Neural cell (in vitro differentiated cells): ENCODE data around the gene IFITM2. TPM values are rescaled to one million over a fixed set of nuclear protein-coding genes. Genes with fewer than 3 reads are reported as not detected.
"Not testable (repeated sequence)": the region's sequence is repeated elsewhere in the genome, so short reads cannot be mapped to it uniquely, and the experiment has no call there.

Experiments
- H2AFZ ChIP-seq: fragments of 200-600, 300-800 bp; sonication (generic), shearing (Covaris generic); 2 replicates; pipeline ENCODE4 v1.6.0; 2014; ENCODE audit warnings: low read depth, mild to moderate bottlenecking, antibody characterized with exemption, low read length, moderate library complexity
- H3F3A ChIP-seq: fragments of 200-600 bp; shearing (Covaris generic); 2 replicates; pipeline ENCODE4 v1.6.1; 2016; ENCODE audit warnings: mild to moderate bottlenecking, moderate library complexity, mixed read lengths, antibody characterized with exemption, low read length; ENCODE audit not compliant: insufficient read depth, poor library complexity, severe bottlenecking
- H3K27ac ChIP-seq: fragments of 200-600, 300-800 bp; sonication (generic), shearing (Covaris generic); 2 replicates; pipeline ENCODE4 v1.5.1; 2014; ENCODE audit warnings: mild to moderate bottlenecking, low read length, moderate library complexity
- H3K27me3 ChIP-seq: fragments of 300-800, 200-600 bp; sonication (generic), shearing (Covaris generic); 2 replicates; pipeline ENCODE4 v1.6.0; 2014; ENCODE audit warnings: mild to moderate bottlenecking, low read depth, low read length, moderate library complexity; ENCODE audit not compliant: insufficient read depth
- H3K36me3 ChIP-seq: fragments of 300-800, 200-600 bp; sonication (generic), shearing (Covaris generic); 2 replicates; pipeline ENCODE4 v1.5.1; 2014; ENCODE audit warnings: mild to moderate bottlenecking, antibody characterized with exemption, low read length, moderate library complexity; ENCODE audit not compliant: insufficient read depth
- H3K4me2 ChIP-seq: fragments of 300-800, 200-600 bp; sonication (generic), shearing (Covaris generic); 2 replicates; pipeline ENCODE4 v1.6.0; 2014; ENCODE audit warnings: mild to moderate bottlenecking, low read length
- H3K4me3 ChIP-seq: fragments of 300-800, 200-600 bp; sonication (generic), shearing (Covaris generic); 2 replicates; pipeline ENCODE4 v1.5.1; 2014; ENCODE audit warnings: mild to moderate bottlenecking, low read length, moderate library complexity
- H3K79me2 ChIP-seq: fragments of 200-600 bp; shearing (Covaris generic); replicated peaks from 2 replicates; pipeline ENCODE4 v1.6.0; 2014; ENCODE audit warnings: mild to moderate bottlenecking, low read length, moderate library complexity; ENCODE audit not compliant: insufficient read depth
- H3K9ac ChIP-seq: fragments of 300-800, 200-600 bp; sonication (generic), shearing (Covaris generic); 2 replicates; pipeline ENCODE4 v1.6.1; 2016; ENCODE audit warnings: mild to moderate bottlenecking, low read length, mixed read lengths
- H3K9me2 ChIP-seq: fragments of 200-600 bp; shearing (Covaris generic); 2 replicates; pipeline ENCODE4 v1.6.1; 2016; ENCODE audit warnings: mild to moderate bottlenecking, low read length, mixed read lengths; ENCODE audit not compliant: insufficient read depth
- H3K9me3 ChIP-seq: fragments of 200-600, 300-800 bp; sonication (generic), shearing (Covaris generic); 2 replicates; pipeline ENCODE4 v1.6.1; 2016; ENCODE audit warnings: mild to moderate bottlenecking, mixed run types, low read length, moderate library complexity, mixed read lengths
- H4K20me1 ChIP-seq: fragments of 200-600 bp; shearing (Covaris generic); 2 replicates; pipeline ENCODE4 v1.6.1; 2016; ENCODE audit warnings: mild to moderate bottlenecking, mixed run types; ENCODE audit not compliant: insufficient read depth
- EP300 ChIP-seq: fragments of 450-650 bp; conservative IDR thresholded peaks from 2 replicates; pipeline ENCODE4 v1.6.1; 2014; ENCODE audit warnings: antibody characterized with exemption, mild to moderate bottlenecking, moderate library complexity; ENCODE audit not compliant: poor library complexity, severe bottlenecking
- EZH2 ChIP-seq: fragments of 200-600, 300-800 bp; shearing (Covaris generic), sonication (generic); IDR thresholded peaks from 2 replicates; pipeline ENCODE4 v1.6.1; 2014; ENCODE audit warnings: antibody characterized with exemption, low read length, borderline replicate concordance, mild to moderate bottlenecking; ENCODE audit not compliant: insufficient read depth, poor library complexity, severe bottlenecking
- MXI1 ChIP-seq: fragments of 450-650 bp; conservative IDR thresholded peaks from 2 replicates; pipeline ENCODE4 v1.6.1; 2014; ENCODE audit warnings: antibody characterized with exemption, mild to moderate bottlenecking; ENCODE audit not compliant: poor library complexity, severe bottlenecking
- POLR2AphosphoS5 ChIP-seq: IDR thresholded peaks from 2 replicates; pipeline ENCODE4 v1.6.1; 2012
- RAD21 ChIP-seq: fragments of 450-650 bp; conservative IDR thresholded peaks from 2 replicates; pipeline ENCODE4 v1.6.1; 2014; ENCODE audit warnings: antibody characterized with exemption, mild to moderate bottlenecking, moderate library complexity
- SMC3 ChIP-seq: fragments of 450-650 bp; conservative IDR thresholded peaks from 2 replicates; pipeline ENCODE4 v1.6.1; 2014; ENCODE audit warnings: antibody characterized with exemption, mild to moderate bottlenecking, moderate library complexity; ENCODE audit not compliant: poor library complexity
- TAF1 ChIP-seq: IDR thresholded peaks from 2 replicates; pipeline ENCODE4 v1.6.1; 2012; ENCODE audit warnings: low read depth
- polyA plus RNA-seq: library from polyadenylated mRNA; depleted of rRNA; stranded (reverse); fragments of >200 nt; gene quantifications from 2 replicates; pipeline ENCODE4 v1.2.3, GENCODE V29; 2014
- TF ChIP-seq, protein P1 (sequence below): fragments of 450-650 bp; IDR thresholded peaks from 2 replicates; pipeline ENCODE4 v1.5.1; 2014; ENCODE audit warnings: antibody characterized with exemption, mild to moderate bottlenecking, moderate library complexity; ENCODE audit not compliant: poor library complexity, severe bottlenecking
- TF ChIP-seq, protein P2 (sequence below): IDR thresholded peaks from 2 replicates; pipeline ENCODE4 v1.6.1; 2012; ENCODE audit warnings: borderline replicate concordance

The IFITM2 gene
- polyA plus RNA-seq, 1 donor from 2014 or later, result not detected

DNA sequence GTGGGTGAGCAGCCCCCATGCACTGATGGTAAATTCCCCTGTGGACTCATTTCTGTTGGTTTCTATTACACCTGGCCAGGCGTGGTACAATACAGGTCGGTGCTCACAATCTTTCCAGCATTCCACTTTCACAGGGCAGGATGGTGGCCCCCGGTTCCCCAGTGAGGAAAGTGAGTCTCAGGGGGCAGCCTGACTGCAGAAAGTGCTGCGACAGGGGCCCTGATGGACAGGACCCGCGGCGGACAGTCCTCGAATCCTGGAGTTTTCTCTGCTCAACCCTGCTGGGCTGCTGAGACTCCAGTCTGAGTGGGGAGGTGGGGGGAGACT, 21.8 kb upstream of the IFITM2 start:
- Histone ChIP-seq H3K27ac (no peak overlapping the region), H3K4me3 (no peak overlapping the region), H3K9me2 (no peaks in the 10 kb centered on the region), H3K9ac (no peak overlapping the region), H3K79me2 (no peaks in the 10 kb centered on the region), H3F3A (no peaks in the 10 kb centered on the region), H2AFZ (no peak overlapping the region), H3K4me2 (no peak overlapping the region), H4K20me1 (no peaks in the 10 kb centered on the region), H3K9me3 (no peaks in the 10 kb centered on the region), H3K36me3 (no peaks in the 10 kb centered on the region), H3K27me3 (peaks cover 19% of the 10 kb centered on the region)
- TF ChIP-seq EP300, result no peak
- TF ChIP-seq SMC3, result no peak
- TF ChIP-seq, protein P1, sequence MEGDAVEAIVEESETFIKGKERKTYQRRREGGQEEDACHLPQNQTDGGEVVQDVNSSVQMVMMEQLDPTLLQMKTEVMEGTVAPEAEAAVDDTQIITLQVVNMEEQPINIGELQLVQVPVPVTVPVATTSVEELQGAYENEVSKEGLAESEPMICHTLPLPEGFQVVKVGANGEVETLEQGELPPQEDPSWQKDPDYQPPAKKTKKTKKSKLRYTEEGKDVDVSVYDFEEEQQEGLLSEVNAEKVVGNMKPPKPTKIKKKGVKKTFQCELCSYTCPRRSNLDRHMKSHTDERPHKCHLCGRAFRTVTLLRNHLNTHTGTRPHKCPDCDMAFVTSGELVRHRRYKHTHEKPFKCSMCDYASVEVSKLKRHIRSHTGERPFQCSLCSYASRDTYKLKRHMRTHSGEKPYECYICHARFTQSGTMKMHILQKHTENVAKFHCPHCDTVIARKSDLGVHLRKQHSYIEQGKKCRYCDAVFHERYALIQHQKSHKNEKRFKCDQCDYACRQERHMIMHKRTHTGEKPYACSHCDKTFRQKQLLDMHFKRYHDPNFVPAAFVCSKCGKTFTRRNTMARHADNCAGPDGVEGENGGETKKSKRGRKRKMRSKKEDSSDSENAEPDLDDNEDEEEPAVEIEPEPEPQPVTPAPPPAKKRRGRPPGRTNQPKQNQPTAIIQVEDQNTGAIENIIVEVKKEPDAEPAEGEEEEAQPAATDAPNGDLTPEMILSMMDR, result no peak
- no peak for TF ChIP-seq MXI1
- TF ChIP-seq RAD21, result no peak
- no peak for TF ChIP-seq TAF1
- TF ChIP-seq EZH2, result no peak
- TF ChIP-seq POLR2AphosphoS5, result no peak
- TF ChIP-seq, protein P2, sequence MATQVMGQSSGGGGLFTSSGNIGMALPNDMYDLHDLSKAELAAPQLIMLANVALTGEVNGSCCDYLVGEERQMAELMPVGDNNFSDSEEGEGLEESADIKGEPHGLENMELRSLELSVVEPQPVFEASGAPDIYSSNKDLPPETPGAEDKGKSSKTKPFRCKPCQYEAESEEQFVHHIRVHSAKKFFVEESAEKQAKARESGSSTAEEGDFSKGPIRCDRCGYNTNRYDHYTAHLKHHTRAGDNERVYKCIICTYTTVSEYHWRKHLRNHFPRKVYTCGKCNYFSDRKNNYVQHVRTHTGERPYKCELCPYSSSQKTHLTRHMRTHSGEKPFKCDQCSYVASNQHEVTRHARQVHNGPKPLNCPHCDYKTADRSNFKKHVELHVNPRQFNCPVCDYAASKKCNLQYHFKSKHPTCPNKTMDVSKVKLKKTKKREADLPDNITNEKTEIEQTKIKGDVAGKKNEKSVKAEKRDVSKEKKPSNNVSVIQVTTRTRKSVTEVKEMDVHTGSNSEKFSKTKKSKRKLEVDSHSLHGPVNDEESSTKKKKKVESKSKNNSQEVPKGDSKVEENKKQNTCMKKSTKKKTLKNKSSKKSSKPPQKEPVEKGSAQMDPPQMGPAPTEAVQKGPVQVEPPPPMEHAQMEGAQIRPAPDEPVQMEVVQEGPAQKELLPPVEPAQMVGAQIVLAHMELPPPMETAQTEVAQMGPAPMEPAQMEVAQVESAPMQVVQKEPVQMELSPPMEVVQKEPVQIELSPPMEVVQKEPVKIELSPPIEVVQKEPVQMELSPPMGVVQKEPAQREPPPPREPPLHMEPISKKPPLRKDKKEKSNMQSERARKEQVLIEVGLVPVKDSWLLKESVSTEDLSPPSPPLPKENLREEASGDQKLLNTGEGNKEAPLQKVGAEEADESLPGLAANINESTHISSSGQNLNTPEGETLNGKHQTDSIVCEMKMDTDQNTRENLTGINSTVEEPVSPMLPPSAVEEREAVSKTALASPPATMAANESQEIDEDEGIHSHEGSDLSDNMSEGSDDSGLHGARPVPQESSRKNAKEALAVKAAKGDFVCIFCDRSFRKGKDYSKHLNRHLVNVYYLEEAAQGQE, result no peak

DNA sequence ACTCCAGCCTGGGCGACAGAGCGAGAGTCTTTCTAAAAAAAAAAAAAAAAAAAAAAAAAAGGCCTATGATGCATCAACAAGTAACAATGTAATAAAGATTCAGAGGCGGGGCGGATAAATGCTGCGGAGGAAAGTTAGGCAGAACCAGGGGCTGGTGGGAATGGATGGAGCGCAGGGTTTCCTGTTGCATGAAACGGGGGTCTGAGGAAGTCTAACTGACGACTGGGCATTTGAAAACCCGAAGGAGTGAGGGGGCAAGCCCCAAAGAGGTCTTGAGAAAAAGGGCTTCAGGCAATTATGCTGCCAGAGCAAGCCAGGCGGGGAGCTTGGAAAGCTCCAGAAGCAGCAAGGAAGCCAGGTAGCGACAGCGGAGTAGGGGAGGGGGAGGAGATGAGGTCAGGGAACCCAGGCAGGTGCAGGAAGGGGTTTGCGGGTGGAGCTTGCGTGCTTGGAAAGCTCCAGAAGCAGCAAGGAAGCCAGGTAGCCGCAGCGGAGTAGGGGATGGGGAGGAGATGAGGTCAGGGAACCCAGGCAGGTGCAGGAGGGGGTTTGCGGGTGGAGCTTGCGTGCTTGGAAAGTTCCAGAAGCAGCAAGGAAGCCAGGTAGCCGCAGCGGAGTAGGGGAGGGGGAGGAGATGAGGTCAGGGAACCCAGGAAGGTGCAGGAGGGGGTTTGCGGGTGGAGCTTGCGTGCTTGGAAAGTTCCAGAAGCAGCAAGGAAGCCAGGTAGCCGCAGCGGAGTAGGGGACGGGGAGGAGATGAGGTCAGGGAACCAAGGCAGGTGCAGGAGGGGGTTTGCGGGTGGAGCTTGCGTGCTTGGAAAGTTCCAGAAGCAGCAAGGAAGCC, 20.4 kb upstream of the IFITM2 start:
- H3K27me3 ChIP-seq, result peaks cover 19% of the 10 kb centered on the region
- H4K20me1 ChIP-seq, H3K4me2 ChIP-seq: not testable (repeated sequence)

More for the DNA sequence above, 20.4 kb upstream of the IFITM2 start:
- not testable (repeated sequence) for H3K9me3 ChIP-seq, H3K9ac ChIP-seq, H3K9me2 ChIP-seq, H3K36me3 ChIP-seq, H3K27ac ChIP-seq, H3F3A ChIP-seq, H3K79me2 ChIP-seq, H3K4me3 ChIP-seq, H2AFZ ChIP-seq
